OCI-LY3 (cell line): ENCODE measurements around the gene METTL2A.
"Not testable (repeated sequence)": the region's sequence is repeated elsewhere in the genome, so short reads cannot be mapped to it uniquely, and the experiment has no call there.

Experiments used
- CTCF ChIP-seq: fragments of 200-600, 300-600 bp; sonication (generic); IDR thresholded peaks from 2 replicates; pipeline ENCODE4 v1.5.1; 2014; ENCODE audit warnings: antibody characterized with exemption, low read length, low read depth
- EZH2phosphoT487 ChIP-seq: fragments of 200-600 bp; shearing (Covaris generic); IDR thresholded peaks from 2 replicates; pipeline ENCODE4 v1.6.1; 2018; ENCODE audit warnings: antibody characterized with exemption, mixed run types, low read depth

- TF ChIP-seq CTCF, EZH2phosphoT487: not testable (repeated sequence)
Observed at GRCh38 chr17:62494073-62494472, 70.4 kb downstream of the METTL2A start.
